ENCODE data around the gene TMIGD1. TPM values are rescaled to one million over a fixed set of nuclear protein-coding genes. Genes with fewer than 3 reads are reported as not detected.

TMIGD1 gene
- total and polyA plus RNA-seq, 2 donors (not counting 1 experiment from before 2014, with no cell fraction given), result not detected

- peak overlapping the region; percentile 88 for H3K4me3 Mint-ChIP-seq
- POLR2A ChIA-PET, result no interaction called here
- Histone ChIP-seq H2AFZ (ENCODE audit: insufficient read depth, low read depth, low read length, poor library complexity, severe bottlenecking) (no peak overlapping the region), H3K4me2 (replicated peaks; ENCODE audit: low read depth, low read length, poor library complexity, severe bottlenecking) (no peak overlapping the region), H4K20me1 (ENCODE audit: control insufficient read depth, insufficient read depth, low read length, poor library complexity, severe bottlenecking) (peaks cover 8% of the 10 kb centered on the region), H3K36me3 (replicated peaks in 1 of 2; ENCODE audit: control extremely low read depth in 1 of 2, control insufficient read depth in 1 of 2, extremely low read depth in 1 of 2, insufficient read depth in 2 of 2, low read length in 1 of 2) (no peaks in the 10 kb centered on the region), H3K27ac (ENCODE audit: low read length in 2 of 2) (no peak overlapping the region), H3K27me3 (replicated peaks in 1 of 4; ENCODE audit: control extremely low read depth in 1 of 4, control insufficient read depth in 3 of 4, insufficient read depth in 4 of 4, low read length in 3 of 4) (peaks cover 0 to 39% (median 38%) of the 10 kb centered on the region in 4 experiments), H3K4me1 (ENCODE audit: control insufficient read depth in 2 of 2, insufficient read depth in 2 of 2, low read length in 2 of 2) (peaks cover 17 to 19% of the 10 kb centered on the region in 2 donors), H3K9me3 (ENCODE audit: control extremely low read depth in 1 of 3, control insufficient read depth in 2 of 3, insufficient read depth in 1 of 3, low read length in 2 of 3) (no peaks in the 10 kb centered on the region), H3K9ac (ENCODE audit: low read length) (no peak overlapping the region), H3K79me2 (ENCODE audit: control insufficient read depth, insufficient read depth, low read length) (no peaks in the 10 kb centered on the region), H3K4me3 (ENCODE audit: control extremely low read depth in 1 of 5, extremely low read depth in 1 of 5, insufficient read depth in 1 of 5, low read depth in 2 of 5, low read length in 4 of 5) (no peak overlapping the region)
- H3K9me3 Mint-ChIP-seq (ENCODE audit: insufficient read depth), result no peaks in the 10 kb centered on the region
- DNase-seq (no peak), ATAC-seq (ENCODE audit: low read depth) (no peak)
- CTCF ChIA-PET, result interaction anchor here (1.1 to 2.6 kb wide), 2 partner anchors 178 to 273 kb away, joined by 3 to 9 read pairs; no protein-coding TSS in a partner anchor
- H3K27me3 Mint-ChIP-seq, result peaks cover 61% of the 10 kb centered on the region
- TF ChIP-seq CTCF (IDR thresholded peaks at IDR 0.05), result no peak
- no peak for TF ChIP-seq EZH2 (IDR thresholded peaks at IDR 0.05; ENCODE audit: borderline replicate concordance, insufficient read depth, low read depth, low read length, poor library complexity, severe bottlenecking)
- H3K27ac Mint-ChIP-seq, result no peak overlapping the region
- intact Hi-C loops (cut with micrococcal nuclease), result loop anchor here (5.0 to 10.0 kb wide), 2 partner anchors 448 to 1085 kb away; partner anchors contain the start of genes CRLF3 and NUFIP2
- H3K4me1 Mint-ChIP-seq, result peaks cover 28% of the 10 kb centered on the region
- WGBS (ENCODE audit: insufficient coverage), result 93% methylated on average over 10 of the region's 12 CpGs
Observed at GRCh38 chr17:30376621-30377452, 43.0 kb upstream of the TMIGD1 start.

- Mint-ChIP-seq H3K27me3 (peaks cover 66% of the 10 kb centered on the region), H3K27ac (no peak overlapping the region), H3K4me1 (peaks cover 21% of the 10 kb centered on the region), H3K9me3 (ENCODE audit: insufficient read depth) (no peaks in the 10 kb centered on the region), H3K4me3 (no peak overlapping the region)
- CTCF ChIA-PET, result no interaction called here
- no peak for ATAC-seq (ENCODE audit: low read depth)
- intact Hi-C loops (cut with micrococcal nuclease), result loop anchor here (5.0 to 10.0 kb wide), 2 partner anchors 449 to 1083 kb away; partner anchors contain the start of genes CRLF3 and NUFIP2
- Histone ChIP-seq H3K4me3 (ENCODE audit: control extremely low read depth in 1 of 5, extremely low read depth in 1 of 5, insufficient read depth in 1 of 5, low read depth in 2 of 5, low read length in 4 of 5) (no peak overlapping the region), H3K9ac (ENCODE audit: low read length) (no peak overlapping the region), H3K9me3 (ENCODE audit: control extremely low read depth in 1 of 3, control insufficient read depth in 2 of 3, insufficient read depth in 1 of 3, low read length in 2 of 3) (no peaks in the 10 kb centered on the region), H3K4me1 (ENCODE audit: control insufficient read depth in 2 of 2, insufficient read depth in 2 of 2, low read length in 2 of 2) (peaks cover 15 to 17% of the 10 kb centered on the region in 2 donors), H2AFZ (ENCODE audit: insufficient read depth, low read depth, low read length, poor library complexity, severe bottlenecking) (no peak overlapping the region), H3K36me3 (replicated peaks in 1 of 2; ENCODE audit: control extremely low read depth in 1 of 2, control insufficient read depth in 1 of 2, extremely low read depth in 1 of 2, insufficient read depth in 2 of 2, low read length in 1 of 2) (no peaks in the 10 kb centered on the region), H3K79me2 (ENCODE audit: control insufficient read depth, insufficient read depth, low read length) (no peaks in the 10 kb centered on the region), H3K27me3 (replicated peaks in 1 of 4; ENCODE audit: control extremely low read depth in 1 of 4, control insufficient read depth in 3 of 4, insufficient read depth in 4 of 4, low read length in 3 of 4) (peaks cover 0 to 42% (median 36%) of the 10 kb centered on the region in 4 experiments), H4K20me1 (ENCODE audit: control insufficient read depth, insufficient read depth, low read length, poor library complexity, severe bottlenecking) (peaks cover 6% of the 10 kb centered on the region), H3K4me2 (replicated peaks; ENCODE audit: low read depth, low read length, poor library complexity, severe bottlenecking) (no peak overlapping the region), H3K27ac (ENCODE audit: low read length in 2 of 2) (no peak overlapping the region)
- DNase-seq, result no peak
- POLR2A ChIA-PET, result no interaction called here
- TF ChIP-seq EZH2 (IDR thresholded peaks at IDR 0.05; ENCODE audit: borderline replicate concordance, insufficient read depth, low read depth, low read length, poor library complexity, severe bottlenecking), result no peak
- no peak for TF ChIP-seq CTCF (IDR thresholded peaks at IDR 0.05)
- 100% methylated on average over 1 of the region's 1 CpG for WGBS (ENCODE audit: insufficient coverage)
Observed at GRCh38 chr17:30375661-30376060, 41.8 kb upstream of the TMIGD1 start.
